ENCODE results near the gene HBA1. TPM values are rescaled to one million over a fixed set of nuclear protein-coding genes. Genes with fewer than 3 reads are reported as not detected.

Gene HBA1
- total and polyA plus RNA-seq, 9 of the 15 experiments (the other 6 are each of a cell fraction or from before 2014, with no cell fraction given) = 128 to 2,388 (median 380) TPM

DNA sequence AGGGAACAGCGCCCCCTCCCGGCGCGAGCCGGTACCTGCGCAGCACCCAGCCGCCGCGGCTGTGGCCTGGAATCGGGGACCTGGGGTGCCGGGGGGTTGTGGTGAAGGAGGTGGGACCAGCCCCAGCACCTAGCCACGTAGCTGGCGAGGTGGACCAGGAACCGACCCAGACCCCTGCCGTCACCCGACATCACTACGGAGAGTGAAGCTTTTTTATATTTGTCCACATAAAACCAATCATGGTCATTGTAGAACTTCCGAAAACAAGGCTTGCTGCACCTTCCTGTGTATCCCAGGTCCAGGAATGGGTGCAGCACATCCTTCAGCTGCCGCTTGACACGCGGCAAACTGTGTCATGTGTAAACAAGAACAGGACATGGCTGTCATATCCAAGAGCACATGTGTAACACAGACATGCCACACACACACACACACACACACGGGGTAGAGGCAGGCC is 5.1 kb downstream of the HBA1 start (continued):
- TF ChIP-seq SMARCE1 (IDR thresholded peaks at IDR 0.05) (peak; percentile 38; the same call in 1 of the 2 replicates), RHOXF2B (CRISPR knock-in tag; conservative IDR thresholded peaks at IDR 0.05) (no peak), FOXA1 (IDR thresholded peaks at IDR 0.05; ENCODE audit: borderline replicate concordance) (no peak), ZZZ3 (IDR thresholded peaks at IDR 0.05) (no peak), TAF9B (IDR thresholded peaks at IDR 0.05; ENCODE audit: partially characterized antibody) (no peak), CHD1 (IDR thresholded peaks at IDR 0.05; ENCODE audit: low read length) (no peak), NR4A1 (CRISPR knock-in tag; IDR thresholded peaks at IDR 0.05) (no peak), NR4A1 (tag; IDR thresholded peaks at IDR 0.05) (0 out of 2 replicates have a peak, but pooled peaks have one; percentile 18), BRCA1 (IDR thresholded peaks at IDR 0.05) (no peak), BRCA1 (CRISPR knock-in tag; IDR thresholded peaks at IDR 0.05) (no peak), MYBL2 (IDR thresholded peaks at IDR 0.05; ENCODE audit: low read depth) (no peak), MYBL2 (CRISPR knock-in tag; IDR thresholded peaks at IDR 0.05; ENCODE audit: borderline replicate concordance) (no peak), CBX5 (IDR thresholded peaks at IDR 0.05; ENCODE audit: borderline replicate concordance, low read depth) (0 out of 2 replicates have a peak, but pooled peaks have one; percentile 53), NUFIP1 (IDR thresholded peaks at IDR 0.05; ENCODE audit: partially characterized antibody) (peak; percentile 0), MEF2A (IDR thresholded peaks at IDR 0.05; ENCODE audit: control insufficient read depth, low read depth, low read length) (no peak), RAD21 (CRISPR knock-in tag; conservative IDR thresholded peaks at IDR 0.05 in 1 of 2, IDR thresholded peaks at IDR 0.05 in 1 of 2) (peak; percentile 90 to 95; a peak in 3 of 4 replicates)
- TF ChIP-seq, protein P1, sequence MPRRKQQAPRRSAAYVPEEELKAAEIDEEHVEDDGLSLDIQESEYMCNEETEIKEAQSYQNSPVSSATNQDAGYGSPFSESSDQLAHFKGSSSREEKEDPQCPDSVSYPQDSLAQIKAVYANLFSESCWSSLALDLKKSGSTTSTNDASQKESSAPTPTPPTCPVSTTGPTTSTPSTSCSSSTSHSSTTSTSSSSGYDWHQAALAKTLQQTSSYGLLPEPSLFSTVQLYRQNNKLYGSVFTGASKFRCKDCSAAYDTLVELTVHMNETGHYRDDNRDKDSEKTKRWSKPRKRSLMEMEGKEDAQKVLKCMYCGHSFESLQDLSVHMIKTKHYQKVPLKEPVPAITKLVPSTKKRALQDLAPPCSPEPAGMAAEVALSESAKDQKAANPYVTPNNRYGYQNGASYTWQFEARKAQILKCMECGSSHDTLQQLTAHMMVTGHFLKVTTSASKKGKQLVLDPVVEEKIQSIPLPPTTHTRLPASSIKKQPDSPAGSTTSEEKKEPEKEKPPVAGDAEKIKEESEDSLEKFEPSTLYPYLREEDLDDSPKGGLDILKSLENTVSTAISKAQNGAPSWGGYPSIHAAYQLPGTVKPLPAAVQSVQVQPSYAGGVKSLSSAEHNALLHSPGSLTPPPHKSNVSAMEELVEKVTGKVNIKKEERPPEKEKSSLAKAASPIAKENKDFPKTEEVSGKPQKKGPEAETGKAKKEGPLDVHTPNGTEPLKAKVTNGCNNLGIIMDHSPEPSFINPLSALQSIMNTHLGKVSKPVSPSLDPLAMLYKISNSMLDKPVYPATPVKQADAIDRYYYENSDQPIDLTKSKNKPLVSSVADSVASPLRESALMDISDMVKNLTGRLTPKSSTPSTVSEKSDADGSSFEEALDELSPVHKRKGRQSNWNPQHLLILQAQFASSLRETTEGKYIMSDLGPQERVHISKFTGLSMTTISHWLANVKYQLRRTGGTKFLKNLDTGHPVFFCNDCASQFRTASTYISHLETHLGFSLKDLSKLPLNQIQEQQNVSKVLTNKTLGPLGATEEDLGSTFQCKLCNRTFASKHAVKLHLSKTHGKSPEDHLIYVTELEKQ (CRISPR knock-in tag; IDR thresholded peaks at IDR 0.05) = no peak
- TF ChIP-seq, protein P2, sequence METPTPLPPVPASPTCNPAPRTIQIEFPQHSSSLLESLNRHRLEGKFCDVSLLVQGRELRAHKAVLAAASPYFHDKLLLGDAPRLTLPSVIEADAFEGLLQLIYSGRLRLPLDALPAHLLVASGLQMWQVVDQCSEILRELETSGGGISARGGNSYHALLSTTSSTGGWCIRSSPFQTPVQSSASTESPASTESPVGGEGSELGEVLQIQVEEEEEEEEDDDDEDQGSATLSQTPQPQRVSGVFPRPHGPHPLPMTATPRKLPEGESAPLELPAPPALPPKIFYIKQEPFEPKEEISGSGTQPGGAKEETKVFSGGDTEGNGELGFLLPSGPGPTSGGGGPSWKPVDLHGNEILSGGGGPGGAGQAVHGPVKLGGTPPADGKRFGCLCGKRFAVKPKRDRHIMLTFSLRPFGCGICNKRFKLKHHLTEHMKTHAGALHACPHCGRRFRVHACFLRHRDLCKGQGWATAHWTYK (CRISPR knock-in tag; IDR thresholded peaks at IDR 0.05) = no peak
- TF ChIP-seq, protein P3, sequence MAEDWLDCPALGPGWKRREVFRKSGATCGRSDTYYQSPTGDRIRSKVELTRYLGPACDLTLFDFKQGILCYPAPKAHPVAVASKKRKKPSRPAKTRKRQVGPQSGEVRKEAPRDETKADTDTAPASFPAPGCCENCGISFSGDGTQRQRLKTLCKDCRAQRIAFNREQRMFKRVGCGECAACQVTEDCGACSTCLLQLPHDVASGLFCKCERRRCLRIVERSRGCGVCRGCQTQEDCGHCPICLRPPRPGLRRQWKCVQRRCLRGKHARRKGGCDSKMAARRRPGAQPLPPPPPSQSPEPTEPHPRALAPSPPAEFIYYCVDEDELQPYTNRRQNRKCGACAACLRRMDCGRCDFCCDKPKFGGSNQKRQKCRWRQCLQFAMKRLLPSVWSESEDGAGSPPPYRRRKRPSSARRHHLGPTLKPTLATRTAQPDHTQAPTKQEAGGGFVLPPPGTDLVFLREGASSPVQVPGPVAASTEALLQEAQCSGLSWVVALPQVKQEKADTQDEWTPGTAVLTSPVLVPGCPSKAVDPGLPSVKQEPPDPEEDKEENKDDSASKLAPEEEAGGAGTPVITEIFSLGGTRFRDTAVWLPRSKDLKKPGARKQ (CRISPR knock-in tag; IDR thresholded peaks at IDR 0.05) = peak; percentile 78; the same call in 1 of the 2 replicates
- TF ChIP-seq, protein P4, sequence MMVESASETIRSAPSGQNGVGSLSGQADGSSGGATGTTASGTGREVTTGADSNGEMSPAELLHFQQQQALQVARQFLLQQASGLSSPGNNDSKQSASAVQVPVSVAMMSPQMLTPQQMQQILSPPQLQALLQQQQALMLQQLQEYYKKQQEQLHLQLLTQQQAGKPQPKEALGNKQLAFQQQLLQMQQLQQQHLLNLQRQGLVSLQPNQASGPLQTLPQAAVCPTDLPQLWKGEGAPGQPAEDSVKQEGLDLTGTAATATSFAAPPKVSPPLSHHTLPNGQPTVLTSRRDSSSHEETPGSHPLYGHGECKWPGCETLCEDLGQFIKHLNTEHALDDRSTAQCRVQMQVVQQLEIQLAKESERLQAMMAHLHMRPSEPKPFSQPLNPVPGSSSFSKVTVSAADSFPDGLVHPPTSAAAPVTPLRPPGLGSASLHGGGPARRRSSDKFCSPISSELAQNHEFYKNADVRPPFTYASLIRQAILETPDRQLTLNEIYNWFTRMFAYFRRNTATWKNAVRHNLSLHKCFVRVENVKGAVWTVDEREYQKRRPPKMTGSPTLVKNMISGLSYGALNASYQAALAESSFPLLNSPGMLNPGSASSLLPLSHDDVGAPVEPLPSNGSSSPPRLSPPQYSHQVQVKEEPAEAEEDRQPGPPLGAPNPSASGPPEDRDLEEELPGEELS (CRISPR knock-in tag; IDR thresholded peaks at IDR 0.05; ENCODE audit: borderline replicate concordance) = no peak
- TF ChIP-seq, protein P5, sequence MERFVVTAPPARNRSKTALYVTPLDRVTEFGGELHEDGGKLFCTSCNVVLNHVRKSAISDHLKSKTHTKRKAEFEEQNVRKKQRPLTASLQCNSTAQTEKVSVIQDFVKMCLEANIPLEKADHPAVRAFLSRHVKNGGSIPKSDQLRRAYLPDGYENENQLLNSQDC (CRISPR knock-in tag; IDR thresholded peaks at IDR 0.05) = no peak
